ENCODE results near the gene ATP6V1D. TPM values are rescaled to one million over a fixed set of nuclear protein-coding genes. Genes with fewer than 3 reads are reported as not detected.

Gene ATP6V1D
- total RNA-seq, 1 experiment from 2014 or later = 77.4 TPM

DNA sequence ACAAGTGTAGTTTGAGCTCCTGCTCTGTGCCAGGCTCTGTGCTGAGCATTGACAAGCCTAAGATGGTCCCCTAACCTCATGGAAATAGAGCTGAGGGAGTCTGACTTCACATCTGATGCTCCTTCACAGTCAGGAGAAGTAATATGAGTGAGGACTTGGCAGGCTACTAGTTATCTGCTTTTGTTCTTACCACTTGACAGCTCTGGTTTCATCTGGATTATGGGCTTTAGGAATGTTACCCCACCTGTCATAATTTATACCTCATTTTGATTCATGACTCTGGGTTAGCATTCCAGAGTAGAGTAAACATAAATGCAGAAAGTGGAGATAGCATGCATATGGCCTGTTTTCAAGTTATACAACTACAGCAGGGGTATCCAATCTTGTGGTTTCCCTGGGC, 40.5 kb downstream of the ATP6V1D start:
- H3K4me3 Mint-ChIP-seq (ENCODE audit: unreplicated experiment) = no peak overlapping the region
- Histone ChIP-seq H3K4me3 (ENCODE audit: low read depth, low read length) (no peak overlapping the region), H3K4me1 (0 out of 2 replicates have a peak, but pooled peaks cover 3% of the 10 kb centered on the region), H3K36me3 (ENCODE audit: control insufficient read depth, insufficient read depth, low read length) (no peaks in the 10 kb centered on the region; the same call in 1 of the 2 replicates), H3K27me3 (replicated peaks; ENCODE audit: control insufficient read depth, insufficient read depth, low read length) (no peaks in the 10 kb centered on the region), H3K9me3 (no peaks in the 10 kb centered on the region)
- H3K27ac Mint-ChIP-seq (ENCODE audit: unreplicated experiment) = no peak overlapping the region
- DNase-seq = no peak
- TF ChIP-seq, protein P1, sequence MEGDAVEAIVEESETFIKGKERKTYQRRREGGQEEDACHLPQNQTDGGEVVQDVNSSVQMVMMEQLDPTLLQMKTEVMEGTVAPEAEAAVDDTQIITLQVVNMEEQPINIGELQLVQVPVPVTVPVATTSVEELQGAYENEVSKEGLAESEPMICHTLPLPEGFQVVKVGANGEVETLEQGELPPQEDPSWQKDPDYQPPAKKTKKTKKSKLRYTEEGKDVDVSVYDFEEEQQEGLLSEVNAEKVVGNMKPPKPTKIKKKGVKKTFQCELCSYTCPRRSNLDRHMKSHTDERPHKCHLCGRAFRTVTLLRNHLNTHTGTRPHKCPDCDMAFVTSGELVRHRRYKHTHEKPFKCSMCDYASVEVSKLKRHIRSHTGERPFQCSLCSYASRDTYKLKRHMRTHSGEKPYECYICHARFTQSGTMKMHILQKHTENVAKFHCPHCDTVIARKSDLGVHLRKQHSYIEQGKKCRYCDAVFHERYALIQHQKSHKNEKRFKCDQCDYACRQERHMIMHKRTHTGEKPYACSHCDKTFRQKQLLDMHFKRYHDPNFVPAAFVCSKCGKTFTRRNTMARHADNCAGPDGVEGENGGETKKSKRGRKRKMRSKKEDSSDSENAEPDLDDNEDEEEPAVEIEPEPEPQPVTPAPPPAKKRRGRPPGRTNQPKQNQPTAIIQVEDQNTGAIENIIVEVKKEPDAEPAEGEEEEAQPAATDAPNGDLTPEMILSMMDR (IDR thresholded peaks at IDR 0.05; ENCODE audit: insufficient read depth in 1 of 2, low read depth in 1 of 2, low read length in 1 of 2, severe bottlenecking in 1 of 2, unreplicated experiment in 1 of 2) = no peak
- intact Hi-C loops (cut with micrococcal nuclease; ENCODE audit: unreplicated experiment) = no loop called here
- no peaks in the 10 kb centered on the region for H3K9me3 Mint-ChIP-seq (ENCODE audit: unreplicated experiment)
- no peaks in the 10 kb centered on the region for H3K27me3 Mint-ChIP-seq (ENCODE audit: insufficient read depth, unreplicated experiment)
- BruUV-seq (replicated peaks) = no TSS peak
- H3K4me1 Mint-ChIP-seq (ENCODE audit: low read depth, unreplicated experiment) = no peaks in the 10 kb centered on the region
- ChIA-PET CTCF (no interaction called here), POLR2A (no interaction called here)
- peaks cover 17% of the 10 kb centered on the region for H3K36me3 Mint-ChIP-seq (ENCODE audit: insufficient read depth, unreplicated experiment)

DNA sequence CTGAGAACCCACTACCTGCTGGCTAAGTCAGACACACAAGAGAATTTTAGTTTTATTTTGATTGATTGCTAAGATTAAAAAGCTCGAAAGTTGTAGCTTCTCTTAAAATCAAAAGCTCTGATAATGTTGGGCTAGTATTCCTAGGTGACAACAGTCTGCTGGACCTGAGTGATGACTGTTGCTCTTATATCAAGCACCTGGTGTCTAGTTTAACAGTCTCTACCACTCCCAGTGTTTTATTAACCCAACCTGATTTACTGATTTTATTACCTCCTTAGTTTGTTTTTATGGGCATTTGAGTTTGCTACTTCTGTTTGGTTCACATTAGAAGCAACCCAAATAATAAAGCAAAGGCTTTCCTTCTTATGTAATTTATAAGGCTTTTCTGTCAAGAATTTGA, 41.8 kb downstream of the ATP6V1D start:
- Mint-ChIP-seq H3K4me1 (ENCODE audit: low read depth, unreplicated experiment) (peaks cover 9% of the 10 kb centered on the region), H3K36me3 (ENCODE audit: insufficient read depth, unreplicated experiment) (peaks cover 29% of the 10 kb centered on the region), H3K4me3 (ENCODE audit: unreplicated experiment) (no peak overlapping the region), H3K9me3 (ENCODE audit: unreplicated experiment) (no peaks in the 10 kb centered on the region), H3K27me3 (ENCODE audit: insufficient read depth, unreplicated experiment) (no peaks in the 10 kb centered on the region), H3K27ac (ENCODE audit: unreplicated experiment) (no peak overlapping the region)
- ChIA-PET POLR2A (no interaction called here), CTCF (interaction anchor here (0.6 kb wide), 1 partner anchor 1892 kb away, joined by 3 read pairs; no protein-coding TSS in a partner anchor)
- intact Hi-C loops (cut with micrococcal nuclease; ENCODE audit: unreplicated experiment) = no loop called here
- Histone ChIP-seq H3K4me1 (peaks cover 10% of the 10 kb centered on the region), H3K36me3 (ENCODE audit: control insufficient read depth, insufficient read depth, low read length) (no peaks in the 10 kb centered on the region), H3K4me3 (ENCODE audit: low read depth, low read length) (no peak overlapping the region), H3K9me3 (no peaks in the 10 kb centered on the region), H3K27me3 (replicated peaks; ENCODE audit: control insufficient read depth, insufficient read depth, low read length) (no peaks in the 10 kb centered on the region)
- no TSS peak for BruUV-seq (replicated peaks)
- TF ChIP-seq, protein P1 (IDR thresholded peaks at IDR 0.05; ENCODE audit: insufficient read depth in 1 of 2, low read depth in 1 of 2, low read length in 1 of 2, severe bottlenecking in 1 of 2, unreplicated experiment in 1 of 2) = no peak
- DNase-seq = no peak

DNA sequence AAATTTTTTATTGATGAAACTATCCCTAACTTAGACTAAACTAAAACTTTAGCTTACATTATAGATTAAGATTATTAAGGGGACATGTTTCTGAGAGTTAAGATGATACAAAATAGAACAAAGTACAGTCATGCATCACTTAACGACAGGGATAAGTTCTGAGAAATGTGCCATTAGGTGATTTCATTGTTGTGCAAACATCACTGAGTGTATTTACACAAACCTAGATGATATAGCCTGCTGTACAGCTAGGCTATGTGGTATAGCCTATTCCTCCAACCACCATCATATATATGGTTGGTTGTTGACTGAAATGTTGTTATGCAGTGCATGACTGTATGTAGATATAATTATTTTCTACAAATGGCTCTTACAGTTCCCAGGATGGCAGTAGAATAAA, 46.5 kb downstream of the ATP6V1D start:
- BruUV-seq (replicated peaks) = no TSS peak

More for the DNA sequence above, 46.5 kb downstream of the ATP6V1D start:
- H3K9me3 ChIP-seq = no peaks in the 10 kb centered on the region
- H3K27me3 Mint-ChIP-seq (ENCODE audit: insufficient read depth, unreplicated experiment) = no peaks in the 10 kb centered on the region
- no peak overlapping the region for H3K27ac Mint-ChIP-seq (ENCODE audit: unreplicated experiment)
- no peak overlapping the region for H3K4me3 Mint-ChIP-seq (ENCODE audit: unreplicated experiment)
- POLR2A ChIA-PET = no interaction called here
- peaks cover 27% of the 10 kb centered on the region for H3K4me1 ChIP-seq
- H3K36me3 ChIP-seq (ENCODE audit: control insufficient read depth, insufficient read depth, low read length) = no peaks in the 10 kb centered on the region
- TF ChIP-seq, protein P1 (IDR thresholded peaks at IDR 0.05; ENCODE audit: insufficient read depth in 1 of 2, low read depth in 1 of 2, low read length in 1 of 2, severe bottlenecking in 1 of 2, unreplicated experiment in 1 of 2) = no peak
- H3K4me3 ChIP-seq (ENCODE audit: low read depth, low read length) = no peak overlapping the region
- no peaks in the 10 kb centered on the region for H3K27me3 ChIP-seq (replicated peaks; ENCODE audit: control insufficient read depth, insufficient read depth, low read length)
- peaks cover 35% of the 10 kb centered on the region for H3K36me3 Mint-ChIP-seq (ENCODE audit: insufficient read depth, unreplicated experiment)
- CTCF ChIA-PET = no interaction called here
- H3K9me3 Mint-ChIP-seq (ENCODE audit: unreplicated experiment) = no peaks in the 10 kb centered on the region
- no peak for DNase-seq
- H3K4me1 Mint-ChIP-seq (ENCODE audit: low read depth, unreplicated experiment) = peaks cover 9% of the 10 kb centered on the region
- intact Hi-C loops (cut with micrococcal nuclease; ENCODE audit: unreplicated experiment) = no loop called here
